Astrocyte (in vitro differentiated cells and primary cell): ENCODE data around the gene RSF1.
"Not testable (repeated sequence)": the region's sequence is repeated elsewhere in the genome, so short reads cannot be mapped to it uniquely, and the experiment has no call there.

Experiments used
- CTCF ChIP-seq: IDR thresholded peaks from 2 replicates; pipeline ENCODE4 v1.5.1; 2011; ENCODE audit warnings: low read depth, mild to moderate bottlenecking, inconsistent platforms, low read length, moderate library complexity; ENCODE audit not compliant: insufficient read depth
- EZH2 ChIP-seq: IDR thresholded peaks from 2 replicates; pipeline ENCODE4 v1.6.1; 2012; ENCODE audit warnings: mild to moderate bottlenecking, low read length, inconsistent platforms; ENCODE audit not compliant: insufficient read depth

- TF ChIP-seq CTCF, EZH2: not testable (repeated sequence)
These were observed 37.5 kb upstream of the RSF1 start for GRCh38 chr11:77857906-77858457.
